Gastroesophageal sphincter (tissue), 3 donors: ENCODE results near the gene DNAJB12.

Experiments used
- EP300 ChIP-seq: sonication (generic); formaldehyde crosslinking; IDR thresholded peaks from one replicate; pipeline ENCODE4 v1.6.1; 2017; ENCODE audit warnings: antibody characterized with exemption, mild to moderate bottlenecking
- POLR2A ChIP-seq, 2 donors: fragments of 450-650 bp; IDR thresholded peaks; one replicate each; pipeline ENCODE4 v1.6.1; 2017; ENCODE audit warnings: antibody characterized with exemption in 2 of 2, mild to moderate bottlenecking in 2 of 2, moderate library complexity in 1 of 2
- POLR2AphosphoS5 ChIP-seq: sonication (generic); formaldehyde crosslinking; IDR thresholded peaks from one replicate; pipeline ENCODE4 v1.6.1; 2017; ENCODE audit warnings: antibody characterized with exemption
- TF ChIP-seq, protein P1 (sequence below), 4 experiments: fragments of 200-600 bp in 2 of 4; fragments of 450-650 bp in 2 of 4; sonication (generic) in 1 of 4; IDR thresholded peaks; one replicate each; pipeline ENCODE4 v1.5.1; 2017 to 2019; ENCODE audit warnings: antibody characterized with exemption in 4 of 4, mild to moderate bottlenecking in 2 of 4, moderate library complexity in 2 of 4

DNA sequence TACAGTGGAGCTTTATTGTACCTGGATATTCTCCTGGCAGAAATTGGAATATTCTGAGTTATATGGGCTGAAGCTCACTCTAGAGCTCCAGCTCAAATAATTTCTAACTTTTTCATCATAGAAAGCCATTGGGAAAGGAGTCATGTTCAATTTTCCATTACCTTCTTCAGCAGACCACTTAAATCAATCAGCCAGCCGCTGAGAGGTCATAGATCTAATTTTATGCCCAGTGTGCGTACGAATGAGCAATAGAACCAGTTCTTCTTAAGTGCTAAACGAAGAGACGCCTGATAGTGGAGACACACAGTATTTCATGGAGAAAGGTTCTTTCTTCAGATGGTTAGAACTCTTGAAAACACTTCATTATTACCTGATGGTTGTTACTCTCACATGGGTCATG, 35.0 kb upstream of the DNAJB12 start:
- TF ChIP-seq, protein P1, sequence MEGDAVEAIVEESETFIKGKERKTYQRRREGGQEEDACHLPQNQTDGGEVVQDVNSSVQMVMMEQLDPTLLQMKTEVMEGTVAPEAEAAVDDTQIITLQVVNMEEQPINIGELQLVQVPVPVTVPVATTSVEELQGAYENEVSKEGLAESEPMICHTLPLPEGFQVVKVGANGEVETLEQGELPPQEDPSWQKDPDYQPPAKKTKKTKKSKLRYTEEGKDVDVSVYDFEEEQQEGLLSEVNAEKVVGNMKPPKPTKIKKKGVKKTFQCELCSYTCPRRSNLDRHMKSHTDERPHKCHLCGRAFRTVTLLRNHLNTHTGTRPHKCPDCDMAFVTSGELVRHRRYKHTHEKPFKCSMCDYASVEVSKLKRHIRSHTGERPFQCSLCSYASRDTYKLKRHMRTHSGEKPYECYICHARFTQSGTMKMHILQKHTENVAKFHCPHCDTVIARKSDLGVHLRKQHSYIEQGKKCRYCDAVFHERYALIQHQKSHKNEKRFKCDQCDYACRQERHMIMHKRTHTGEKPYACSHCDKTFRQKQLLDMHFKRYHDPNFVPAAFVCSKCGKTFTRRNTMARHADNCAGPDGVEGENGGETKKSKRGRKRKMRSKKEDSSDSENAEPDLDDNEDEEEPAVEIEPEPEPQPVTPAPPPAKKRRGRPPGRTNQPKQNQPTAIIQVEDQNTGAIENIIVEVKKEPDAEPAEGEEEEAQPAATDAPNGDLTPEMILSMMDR (IDR thresholded peaks at IDR 0.05), result no peak
- no peak for TF ChIP-seq POLR2AphosphoS5
- no peak for TF ChIP-seq POLR2A (IDR thresholded peaks at IDR 0.05)
- TF ChIP-seq EP300, result no peak
